Activated CD4-positive, alpha-beta T cell treated with anti-CD3 and anti-CD28 coated beads, Interleukin-2, amount 50 U/mL, for 1 hour (primary cell): Measurements from ENCODE around the gene RUNX1.
"Not testable (repeated sequence)": the region's sequence is repeated elsewhere in the genome, so short reads cannot be mapped to it uniquely, and the experiment has no call there.

Experiments
- DNase-seq: peaks from one replicate; pipeline ENCODE4 v3.0.0-alpha.2; 2020

RUNX1 gene

DNA sequence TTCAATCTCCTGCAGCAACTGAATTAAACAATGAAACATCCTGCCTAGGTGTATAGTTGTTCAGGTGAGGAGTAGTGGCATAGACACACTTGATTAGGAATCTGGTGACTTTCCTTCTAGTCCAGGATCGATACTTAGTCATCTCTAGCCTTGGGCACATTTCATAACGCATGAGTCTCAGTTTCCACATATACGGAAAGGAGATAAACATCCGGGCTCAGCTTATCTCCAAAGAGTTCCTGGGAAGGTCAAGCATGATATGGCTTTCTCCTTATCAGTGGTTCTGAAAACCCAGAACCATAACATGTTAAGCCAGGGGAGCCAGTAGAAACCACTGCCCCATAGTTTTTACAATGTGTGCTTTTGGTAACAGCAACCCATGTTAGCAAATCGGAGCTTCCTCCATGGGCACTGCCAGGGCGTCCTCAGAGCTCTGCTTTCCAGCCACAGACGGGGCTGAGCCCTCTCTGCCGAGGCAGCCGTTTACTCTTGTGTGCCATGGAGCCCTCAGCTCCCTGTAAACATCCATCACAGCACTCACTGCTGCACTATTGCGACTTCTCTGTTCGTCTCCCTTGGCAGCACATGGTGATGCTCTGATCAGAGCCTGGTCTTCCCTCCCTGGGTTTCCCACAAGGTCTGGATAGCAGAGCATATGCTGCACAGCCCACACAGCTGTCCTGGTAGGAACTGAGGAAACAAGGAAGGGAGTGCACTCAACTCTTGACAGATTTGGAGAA, 34.6 kb downstream of the RUNX1 start:
- DNase-seq: no peak

DNA sequence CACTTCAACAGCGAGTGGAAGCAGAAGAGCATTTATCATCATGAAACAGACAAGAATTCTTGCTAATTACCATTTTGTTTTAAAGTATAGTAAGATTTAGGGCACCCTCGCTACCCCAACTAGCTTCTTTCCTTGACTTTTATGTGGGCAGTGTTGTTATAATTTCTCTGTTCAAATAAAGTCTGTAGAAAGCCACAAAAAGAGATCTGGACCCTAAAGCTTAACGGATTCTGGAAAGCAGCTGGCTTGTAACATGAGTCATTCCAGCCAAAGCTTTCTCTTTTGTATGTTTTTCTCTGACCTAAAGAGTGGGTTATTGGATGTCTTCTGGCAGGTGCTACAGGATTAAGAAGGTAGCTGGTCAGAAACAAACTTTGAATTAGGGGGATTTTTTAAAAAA, 37.4 kb downstream of the RUNX1 start:
- no peak for DNase-seq

DNA sequence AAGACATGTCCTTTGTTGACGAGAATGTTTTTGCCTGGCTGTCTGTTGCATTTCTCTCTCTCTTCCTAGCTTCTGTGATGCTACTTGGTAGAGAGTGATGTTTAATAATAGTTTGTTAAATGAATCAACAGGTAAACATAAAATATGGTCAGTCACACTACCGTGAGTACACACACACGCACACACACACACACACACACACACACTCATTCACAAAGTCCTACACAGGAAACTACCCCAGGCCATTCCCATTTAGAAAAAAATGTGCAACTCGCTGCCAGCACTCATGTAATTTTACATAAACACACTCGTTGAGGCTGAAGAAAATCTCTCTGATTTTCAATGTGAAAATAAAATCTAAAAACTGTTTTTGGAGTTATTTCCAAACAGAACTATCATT, 38.7 kb downstream of the RUNX1 start:
- no peak for DNase-seq

DNA sequence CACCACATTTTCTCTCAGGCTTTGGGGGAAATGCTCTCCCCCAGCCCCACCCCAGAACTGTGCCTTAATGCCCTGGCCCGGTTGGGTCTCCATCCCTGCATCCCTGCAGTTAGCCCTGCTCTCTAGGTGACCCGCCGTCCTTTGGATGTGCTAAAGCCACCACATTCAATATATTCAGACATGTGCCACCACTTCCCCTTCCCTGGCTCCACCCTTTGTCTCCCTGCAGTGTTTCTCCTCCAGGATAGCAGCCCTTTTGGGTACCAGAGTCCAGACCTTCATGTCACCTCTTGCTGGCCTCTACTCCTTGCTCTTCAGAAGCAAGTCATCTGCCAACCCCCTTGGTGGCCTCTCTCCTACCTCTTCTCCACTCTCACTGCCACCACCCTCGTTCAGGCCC, 41.8 kb downstream of the RUNX1 start:
- no peak for DNase-seq

DNA sequence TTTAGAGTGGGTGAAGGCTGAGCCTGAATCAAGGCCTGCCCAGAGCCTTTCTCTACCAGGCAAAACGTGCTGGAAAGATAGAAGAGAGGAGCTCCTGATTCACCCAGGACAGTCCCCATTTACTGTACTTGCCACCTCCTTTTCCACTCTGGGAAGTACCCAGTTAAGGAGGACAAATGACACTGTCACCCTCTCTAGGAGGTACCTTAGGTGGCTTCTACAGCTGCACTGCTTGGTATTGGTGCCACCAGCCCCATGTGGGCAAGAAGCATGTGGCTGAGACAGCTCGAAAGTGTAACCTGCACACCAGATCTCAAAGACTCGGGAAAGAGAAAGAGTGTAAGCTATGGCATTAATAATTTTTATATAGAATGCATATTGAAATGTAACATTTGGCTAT, 42.3 kb downstream of the RUNX1 start:
- DNase-seq: no peak

DNA sequence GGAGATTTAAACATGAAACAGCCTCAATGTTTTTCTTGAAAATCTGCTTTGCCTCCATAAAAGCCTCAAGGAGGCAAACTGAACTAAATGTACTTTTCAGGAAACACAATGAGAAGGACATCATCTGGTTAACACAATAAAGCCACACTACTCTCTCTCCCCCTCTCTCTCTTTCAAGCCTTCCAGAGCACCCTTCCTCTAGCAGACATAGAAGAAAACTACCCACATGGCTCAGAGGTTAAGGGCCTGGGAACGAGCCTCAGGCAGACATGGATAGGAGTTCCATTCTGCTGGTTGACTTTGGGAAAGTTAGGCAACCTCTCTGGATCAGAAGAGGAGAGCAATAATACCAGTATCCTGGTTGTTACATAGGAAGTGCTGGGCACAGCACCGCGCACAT, 42.9 kb downstream of the RUNX1 start:
- no peak for DNase-seq

DNA sequence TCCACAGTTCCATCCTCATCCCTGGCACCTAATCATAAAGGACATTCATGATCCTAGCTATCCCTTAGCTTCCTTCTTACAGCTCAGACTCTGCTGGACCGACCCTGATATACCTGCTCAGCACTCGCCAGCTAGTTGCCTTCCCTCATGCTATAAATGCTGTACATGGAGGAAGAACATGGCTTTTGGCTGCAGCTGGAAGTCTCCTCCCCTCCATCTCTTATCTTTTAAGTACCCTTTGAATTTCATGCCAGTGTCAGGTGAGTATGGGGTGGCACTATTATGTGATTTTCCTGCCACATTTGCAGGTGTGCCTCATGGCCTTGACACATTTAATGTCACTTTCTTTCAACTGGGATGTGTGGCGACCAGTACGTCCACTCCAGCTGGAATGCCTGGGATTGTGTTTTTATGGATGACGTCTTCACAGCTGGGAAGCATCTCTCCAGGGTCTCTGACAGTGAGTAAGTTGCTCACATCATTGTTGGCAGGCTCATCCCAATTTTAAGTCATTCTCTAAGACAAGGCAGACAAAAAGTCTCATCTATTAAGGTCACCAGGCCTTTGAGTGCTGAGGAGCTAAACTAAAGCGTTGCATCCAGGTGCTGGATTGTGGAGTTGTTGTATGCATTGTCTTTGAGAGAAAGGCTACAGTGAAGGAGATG, 43.4 kb downstream of the RUNX1 start:
- DNase-seq: no peak

DNA sequence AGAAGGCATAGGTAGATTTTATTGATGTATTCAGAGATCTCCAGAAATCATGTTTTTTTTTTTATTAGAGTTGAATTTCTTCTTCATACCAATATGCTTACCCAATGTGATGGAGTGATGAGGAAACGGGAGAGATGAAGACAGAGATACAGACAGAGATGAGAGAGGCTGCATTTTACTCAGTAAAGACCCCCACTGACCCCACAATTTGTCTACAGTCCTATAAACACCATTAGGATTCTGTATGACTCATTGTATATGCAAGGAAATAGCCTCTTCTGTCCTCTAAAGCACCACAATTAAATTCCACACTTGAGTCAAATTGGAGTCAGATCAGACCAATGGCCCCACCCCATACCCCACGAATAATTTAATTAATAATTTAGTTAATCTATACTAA, 44.0 kb downstream of the RUNX1 start:
- DNase-seq: no peak

DNA sequence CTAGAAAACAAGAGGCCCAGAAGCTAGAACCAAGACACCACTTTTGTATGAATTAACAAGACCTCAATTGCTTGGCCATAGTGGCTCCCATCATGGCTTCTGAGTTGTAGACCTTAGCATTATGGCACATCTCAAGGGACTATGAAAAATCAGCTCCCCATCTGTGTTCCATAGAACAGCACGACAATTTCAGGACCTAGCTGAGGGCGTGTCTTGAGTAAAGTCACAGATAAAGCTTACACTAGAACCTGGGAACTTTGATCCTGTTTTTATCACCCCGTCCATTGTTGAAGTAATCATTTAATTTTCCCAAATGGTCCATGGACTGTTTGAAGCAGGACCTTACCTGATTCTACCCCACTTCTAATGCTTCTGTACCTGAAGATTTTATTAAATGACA, 44.8 kb downstream of the RUNX1 start:
- DNase-seq: no peak

DNA sequence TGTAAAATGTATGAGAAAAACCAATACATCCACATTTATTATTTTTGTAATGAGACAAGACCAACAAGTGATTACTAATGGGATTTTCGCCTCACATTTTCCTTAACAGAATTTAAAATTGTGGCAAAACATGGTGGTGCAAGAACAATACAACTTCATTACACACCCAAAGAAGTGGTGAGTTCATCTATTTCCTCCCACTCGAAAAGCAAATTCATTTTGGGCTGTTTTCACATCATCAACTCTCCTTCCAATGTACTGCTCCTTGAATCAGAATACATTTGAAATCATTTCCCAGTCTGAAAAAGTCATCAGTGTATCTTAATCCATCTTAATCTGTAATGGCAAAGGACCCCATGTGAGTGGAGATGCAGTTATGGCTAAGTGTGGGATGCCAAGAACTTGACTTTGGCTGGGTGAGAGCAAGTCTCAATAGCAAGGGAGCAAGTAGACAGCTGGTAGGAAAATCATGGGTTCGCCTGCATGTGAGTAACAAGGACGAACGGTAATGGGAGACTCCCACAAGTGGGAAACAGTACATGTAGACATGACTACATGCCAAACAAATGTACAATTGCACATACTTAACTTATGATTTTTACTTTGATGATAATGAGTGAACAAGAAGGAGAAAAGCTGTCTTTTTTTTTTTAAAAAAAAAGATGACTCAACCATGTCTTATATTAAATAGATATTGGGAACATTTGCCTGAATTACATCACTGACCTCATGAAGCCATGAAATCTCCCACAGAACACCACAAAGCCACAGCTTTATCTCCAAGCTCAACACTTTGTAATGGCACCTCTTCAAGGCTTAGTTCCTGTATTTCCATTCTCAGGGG, 46.0 kb downstream of the RUNX1 start:
- DNase-seq: no peak

DNA sequence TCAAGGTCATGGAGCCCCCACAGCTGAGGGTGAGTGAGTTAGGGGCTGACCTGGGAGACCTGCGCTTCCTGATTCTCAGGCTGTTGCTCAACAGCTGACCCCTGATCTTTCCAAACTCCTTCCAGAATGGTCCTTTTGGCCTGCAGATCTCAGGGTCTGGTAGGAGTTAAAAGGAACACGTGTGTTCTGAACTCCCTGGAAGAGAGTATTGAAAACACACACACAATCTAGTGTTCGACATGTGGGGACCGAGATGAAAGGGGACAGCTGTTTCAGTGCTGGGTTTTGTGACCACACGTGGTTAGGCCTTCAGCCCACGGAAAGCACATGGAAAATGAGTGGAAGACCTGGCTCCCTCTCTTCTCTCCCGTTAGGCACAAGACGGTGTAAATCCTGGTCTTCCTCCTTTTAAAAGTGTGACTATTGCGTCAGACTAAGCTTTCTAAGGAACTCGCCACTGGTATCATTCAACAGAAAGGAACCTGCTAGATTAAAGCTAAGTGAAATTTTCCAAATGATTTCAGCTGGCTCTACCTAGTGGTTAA, 49.6 kb downstream of the RUNX1 start:
- no peak for DNase-seq

DNA sequence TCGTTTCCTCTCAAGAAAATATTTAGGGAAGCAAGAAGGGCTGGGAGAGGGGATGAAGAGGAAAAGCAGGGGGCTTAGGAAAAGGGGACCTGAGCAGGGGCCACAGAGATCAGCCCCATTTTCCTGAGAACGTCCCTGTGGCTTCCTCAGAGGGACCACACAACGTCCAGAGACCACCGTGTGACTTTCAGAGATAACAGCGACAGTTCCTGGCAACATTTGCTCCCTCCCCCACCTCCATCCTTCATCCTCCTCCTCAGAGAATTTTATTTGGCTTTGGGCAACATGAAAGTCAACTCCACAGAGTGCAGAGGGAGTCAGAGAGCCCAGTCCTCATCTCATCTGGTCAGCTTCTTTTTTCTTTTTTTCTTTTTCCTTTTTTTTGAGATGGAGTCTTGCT, 50.9 kb downstream of the RUNX1 start:
- DNase-seq: no peak

DNA sequence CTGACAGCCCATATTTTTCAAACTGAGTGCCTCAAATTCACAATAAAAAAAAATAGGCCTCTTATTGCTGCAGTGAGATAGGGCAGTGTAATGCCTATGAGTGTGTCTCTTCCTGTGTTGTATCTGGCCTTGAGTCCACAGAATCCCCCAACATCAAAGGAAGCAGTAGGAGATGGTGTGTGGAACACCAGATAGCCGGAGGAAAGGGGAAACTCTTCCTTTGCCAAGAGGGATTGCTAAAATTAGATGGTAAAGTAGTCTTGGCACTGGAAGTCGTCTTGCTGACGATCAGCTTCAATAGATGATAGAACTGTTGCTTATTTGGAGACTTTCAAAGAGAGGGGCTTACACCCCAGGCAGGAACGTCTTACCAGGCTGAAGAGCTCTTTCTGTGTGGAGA, 51.8 kb downstream of the RUNX1 start:
- DNase-seq: no peak

DNA sequence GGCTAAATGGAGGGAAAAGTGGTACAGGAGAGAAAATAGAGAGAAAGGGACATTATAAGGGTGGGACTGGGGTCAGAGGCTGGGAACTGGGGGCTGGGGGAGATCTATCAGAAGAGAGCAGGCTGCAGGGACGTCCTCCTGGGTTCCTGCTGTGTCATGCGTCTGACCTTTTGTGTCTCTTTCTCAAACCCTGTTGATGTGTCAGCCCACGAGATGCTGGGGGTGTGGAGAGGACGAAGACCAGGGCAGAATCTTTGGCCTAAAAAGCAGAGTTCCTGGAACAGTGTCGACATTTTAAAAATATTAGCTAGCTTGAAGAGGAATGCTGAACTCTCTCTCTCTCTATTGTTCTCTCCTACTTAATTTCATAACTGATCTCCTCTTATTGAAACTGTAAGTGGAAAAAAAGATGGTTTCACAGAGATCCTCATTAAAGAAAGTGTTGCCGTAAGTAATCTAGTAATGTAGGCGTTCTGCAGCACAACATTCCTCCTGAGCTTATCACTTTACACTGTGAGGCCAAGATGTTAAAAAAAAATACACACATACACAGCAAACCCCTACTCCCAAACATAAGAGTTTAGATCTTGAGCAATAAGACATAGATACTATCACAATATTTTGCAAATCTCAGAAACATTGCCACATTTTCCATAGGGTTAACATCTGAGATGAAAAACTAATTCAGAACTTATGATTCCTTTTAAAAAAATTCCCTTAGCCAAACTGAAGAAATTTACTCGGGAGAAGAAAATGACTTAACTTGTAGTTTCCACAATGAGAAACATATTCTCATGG, 52.6 kb downstream of the RUNX1 start:
- no peak for DNase-seq

DNA sequence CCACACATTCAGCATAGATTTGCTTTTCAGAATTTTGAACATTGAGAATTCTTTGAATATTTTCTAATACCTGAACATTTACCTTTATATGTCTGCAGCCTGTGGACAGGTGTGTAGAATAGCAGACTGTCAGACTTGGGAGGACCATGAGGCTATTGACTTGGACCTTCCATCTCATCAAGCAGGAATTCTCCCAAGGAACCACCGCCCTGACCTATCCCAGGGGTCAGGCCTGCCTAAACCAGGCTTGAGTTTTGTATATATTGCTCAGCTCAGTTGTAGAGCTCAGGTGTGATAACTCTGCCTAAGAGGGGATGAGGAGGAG, 53.2 kb downstream of the RUNX1 start:
- DNase-seq: no peak

DNA sequence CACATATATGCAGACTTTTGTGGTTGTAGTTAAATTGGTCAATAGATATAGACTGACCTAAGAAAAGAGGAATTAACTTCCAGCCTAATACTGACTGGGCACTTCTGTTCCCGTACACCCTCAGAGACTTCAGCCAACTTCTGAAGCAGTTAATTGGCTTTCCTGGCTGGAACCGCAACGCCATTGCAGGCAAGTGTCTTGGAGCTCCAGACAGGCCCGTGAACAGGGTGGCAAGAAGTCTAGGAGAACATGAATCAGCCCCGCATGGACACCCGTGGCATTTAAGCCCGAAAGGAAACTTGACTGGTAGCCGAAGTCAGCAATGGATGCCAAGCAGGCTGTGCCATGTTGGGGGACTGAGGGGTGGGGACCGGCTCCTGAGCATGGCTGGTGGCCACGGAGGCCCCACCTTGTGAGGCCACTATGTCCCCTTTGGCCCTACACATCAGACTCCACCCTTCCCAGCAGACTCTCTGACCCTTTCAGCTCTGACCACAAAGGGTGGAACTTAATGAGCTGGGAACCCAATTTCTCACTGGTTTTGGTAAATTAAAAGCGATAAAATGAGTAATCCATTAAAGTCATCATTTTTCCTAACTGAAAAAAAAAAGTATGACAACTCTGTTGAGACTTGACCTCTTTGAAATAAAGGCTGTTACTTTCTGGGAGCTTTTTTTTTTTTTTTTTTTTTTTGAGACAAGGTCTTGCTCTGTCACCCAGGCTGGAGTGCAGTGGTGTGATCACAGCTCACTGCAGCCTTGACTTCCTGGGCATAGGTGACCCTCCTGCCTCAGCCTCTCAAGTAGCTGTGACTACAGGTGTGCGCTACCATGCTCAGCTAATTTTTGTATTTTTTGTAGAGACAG, 54.1 kb downstream of the RUNX1 start:
- DNase-seq: no peak

DNA sequence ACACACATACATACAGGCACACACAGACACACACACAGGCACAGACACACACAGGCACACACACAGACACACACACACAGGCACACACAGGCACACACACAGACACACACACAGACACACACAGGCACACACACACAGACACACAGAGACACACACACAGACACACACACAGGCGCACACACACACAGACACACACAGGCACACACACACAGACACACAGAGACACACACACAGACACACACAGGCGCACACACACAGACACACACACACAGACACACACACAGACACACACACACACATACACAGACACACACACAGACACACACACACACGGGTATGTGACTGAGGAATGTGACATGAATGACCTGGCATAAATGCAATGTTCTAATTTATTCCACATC, 55.6 kb downstream of the RUNX1 start:
- DNase-seq: not testable (repeated sequence)

DNA sequence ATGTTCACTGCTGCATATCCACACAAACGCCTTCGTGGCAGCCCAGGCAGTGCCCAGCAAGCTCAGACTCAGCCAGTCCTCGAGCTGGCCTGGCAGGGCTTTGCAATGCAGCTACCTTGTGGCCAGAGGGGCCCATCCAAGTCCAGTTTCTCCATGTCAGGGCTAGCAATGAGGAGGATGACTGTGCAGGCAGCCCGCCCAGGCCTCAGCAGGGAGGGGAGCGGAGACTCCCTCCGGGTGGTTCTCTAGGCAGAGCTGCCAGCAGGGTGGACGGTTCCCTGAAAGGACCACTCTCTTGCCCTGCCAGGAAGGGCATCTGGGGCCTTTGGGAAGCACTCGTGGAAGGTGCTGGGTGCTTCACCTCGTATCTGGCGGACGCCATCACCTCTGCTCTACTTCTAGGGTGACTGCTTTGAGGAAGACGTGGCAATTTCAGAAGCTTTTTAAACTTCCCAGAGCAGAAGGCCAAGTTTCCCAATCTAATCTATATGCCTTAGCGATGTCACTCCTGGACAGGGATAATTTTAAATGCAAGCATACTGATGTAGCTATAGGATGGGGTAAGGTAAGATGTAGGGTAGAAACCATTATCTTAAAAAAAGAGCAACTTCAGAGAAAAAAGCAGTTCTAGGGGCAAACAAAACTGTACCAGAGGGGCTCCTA, 56.2 kb downstream of the RUNX1 start:
- no peak for DNase-seq

DNA sequence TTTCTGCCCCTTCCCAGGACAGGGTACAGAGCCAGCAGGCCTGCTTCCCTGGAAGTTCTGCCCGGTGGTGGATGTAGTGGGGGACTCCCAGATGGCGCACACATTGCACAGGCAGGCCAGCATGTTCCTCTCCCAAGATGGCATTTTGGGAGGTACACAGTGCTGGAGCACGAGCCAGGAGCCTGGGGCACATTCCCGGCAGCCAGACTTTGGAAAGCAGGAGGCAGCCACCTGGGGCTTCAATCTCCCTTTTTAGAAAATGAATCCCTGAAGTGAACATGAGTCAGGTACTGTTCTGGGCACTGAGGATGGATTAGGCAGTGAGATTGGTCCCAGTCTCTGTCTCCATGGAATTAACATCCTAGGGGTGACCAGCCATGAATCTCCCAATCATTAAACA, 56.9 kb downstream of the RUNX1 start:
- no peak for DNase-seq

DNA sequence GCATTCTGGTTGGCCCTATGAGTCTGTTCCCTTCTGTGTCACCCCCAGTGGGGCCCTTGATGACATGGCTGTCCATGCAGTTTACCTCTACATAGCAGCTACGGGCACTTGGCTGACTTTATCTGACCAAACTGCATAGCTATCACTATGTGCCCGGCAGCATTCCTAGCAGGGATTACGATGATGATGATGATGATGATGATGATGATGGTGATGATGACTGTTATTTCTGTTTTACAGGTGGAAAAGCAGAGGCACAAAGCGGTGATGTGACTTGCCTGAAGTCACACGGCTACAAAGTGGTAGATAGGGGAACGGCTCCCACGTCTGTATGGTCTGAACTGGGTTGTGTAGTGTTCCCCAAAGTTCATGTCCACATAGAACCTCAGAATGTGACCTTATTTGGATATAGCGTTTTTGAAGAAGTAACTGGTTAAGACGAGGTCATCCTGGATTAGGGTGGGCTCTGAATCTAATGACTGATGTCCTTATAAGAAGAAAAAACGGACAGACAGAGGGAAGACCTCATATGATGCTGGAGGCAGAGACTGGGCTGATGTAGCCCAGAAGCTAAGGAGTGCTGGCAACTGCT, 57.6 kb downstream of the RUNX1 start:
- DNase-seq: no peak

DNA sequence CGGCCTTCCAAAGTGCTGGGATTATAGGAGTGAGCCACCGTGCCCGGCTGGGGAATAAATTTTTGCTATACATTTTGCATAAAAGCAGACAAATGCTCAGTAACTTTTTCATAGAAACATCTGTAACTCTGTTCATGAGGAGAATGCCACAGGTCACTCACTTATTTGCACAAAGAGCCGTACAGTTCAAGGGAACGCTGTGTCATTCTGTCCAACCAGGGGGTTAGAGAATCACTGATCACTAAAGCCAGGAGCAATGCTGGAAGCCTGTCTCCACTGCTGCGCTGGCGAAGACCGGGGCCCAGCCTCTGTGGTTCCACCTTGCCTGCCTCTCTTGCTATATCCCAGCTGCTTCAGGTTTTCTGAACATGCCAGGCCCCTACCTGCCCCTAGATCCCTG, 58.3 kb downstream of the RUNX1 start:
- DNase-seq: no peak
